HG03575 (cell line): ENCODE results near the gene IFT122.

ENCODE experiments used
- ATAC-seq: cut with Tn5 transposase; IDR thresholded peaks from one replicate; pipeline ENCODE4 v1.9.1; 2021; ENCODE audit not compliant: unreplicated experiment, insufficient number of reproducible peaks, low FRiP score; ENCODE audit errors: extremely low read depth

The IFT122 gene

DNA sequence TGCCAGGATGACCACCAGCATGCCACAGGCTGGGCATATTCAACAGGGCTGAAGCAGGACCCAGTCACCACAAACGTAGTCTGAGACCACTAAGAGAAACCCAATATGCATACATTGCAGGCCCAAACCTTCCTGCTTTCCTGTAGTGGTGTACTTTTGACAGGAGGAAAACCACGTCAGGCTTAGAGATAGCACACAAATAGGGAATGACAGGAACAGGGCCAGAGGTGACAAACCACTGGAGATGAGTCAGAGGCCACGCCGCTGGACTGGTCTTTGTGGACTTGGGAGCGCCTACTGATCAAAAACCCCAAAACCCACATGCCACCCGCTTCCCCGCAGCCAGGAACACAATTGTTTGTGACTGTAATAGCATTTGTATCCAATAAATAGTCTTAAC is 8.0 kb upstream of the IFT122 start:
- ATAC-seq: no peak

- no peak for ATAC-seq
Measured at GRCh38 chr3:129432671-129433070, 7.4 kb upstream of the IFT122 start.

GRCh38 chr3:129433565-129433964 is 6.5 kb upstream of the IFT122 start:
- no peak for ATAC-seq

DNA sequence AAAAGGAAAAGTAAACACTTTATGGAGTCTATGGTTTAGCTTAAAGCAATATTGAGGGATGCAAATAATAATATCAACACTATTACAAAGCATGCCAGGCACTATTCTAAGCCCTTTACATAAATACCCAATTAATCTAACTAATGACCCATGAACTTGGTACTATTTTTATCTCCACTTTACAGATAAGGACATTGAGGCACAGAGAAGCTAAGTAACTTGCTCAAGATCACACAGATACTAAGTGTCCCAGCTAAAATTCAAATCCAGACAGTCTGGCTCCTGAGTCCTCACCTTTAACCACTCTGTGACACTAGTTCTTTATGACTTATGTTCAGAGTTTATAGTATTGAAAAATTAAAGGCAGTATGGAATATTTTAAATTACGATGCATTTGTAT is 5.9 kb upstream of the IFT122 start:
- no peak for ATAC-seq

DNA sequence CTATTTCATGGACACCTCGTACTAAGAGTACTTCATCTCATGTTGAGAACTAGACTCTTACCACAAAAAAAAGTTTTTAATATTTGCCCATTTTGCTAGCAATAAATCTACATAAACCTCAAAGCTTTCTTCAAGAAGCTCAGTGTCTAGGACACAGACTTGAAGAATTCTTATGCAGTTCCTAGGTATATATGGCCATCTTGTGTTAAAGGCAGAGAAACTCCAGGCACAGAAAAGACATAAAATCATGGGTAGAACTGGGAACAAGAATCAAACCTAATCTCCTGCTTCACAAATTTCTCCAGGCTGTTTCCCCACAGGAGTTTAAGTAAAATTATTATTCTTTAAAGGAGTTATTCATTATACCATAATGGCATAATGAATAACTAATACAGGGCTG is 4.7 kb upstream of the IFT122 start:
- ATAC-seq: no peak

DNA sequence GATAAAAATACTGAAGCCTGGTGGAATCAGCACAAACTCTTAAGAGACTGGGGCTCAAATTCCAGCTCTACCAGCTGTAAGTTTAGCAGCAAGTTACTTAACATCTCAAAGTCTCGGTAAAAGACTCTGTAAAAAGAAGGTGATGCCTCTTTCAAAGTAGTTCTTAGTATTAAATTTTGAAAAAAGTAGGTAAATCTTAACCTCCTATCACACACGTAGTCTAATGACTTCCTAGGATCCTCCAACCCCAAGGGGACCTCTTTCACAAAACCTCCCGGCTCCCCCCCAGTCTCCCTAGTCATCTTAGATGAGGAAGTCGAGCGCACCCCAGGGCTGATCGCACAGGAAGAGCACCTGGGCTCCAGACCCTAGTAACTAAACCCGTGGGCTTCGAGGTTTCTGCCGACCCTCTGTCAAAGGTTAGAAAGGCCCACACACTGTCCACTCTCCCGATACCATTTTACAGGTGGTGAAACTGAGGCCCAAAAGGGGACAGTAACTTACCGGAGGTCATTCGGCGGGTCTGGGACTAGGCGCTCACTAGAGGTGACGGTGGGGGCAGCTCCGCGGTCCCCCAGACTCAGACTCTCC is 703 bp upstream of the IFT122 start:
- no peak for ATAC-seq

- ATAC-seq: no peak
Measured at GRCh38 chr3:129440618-129441190, 680 bp downstream of the IFT122 start.

DNA sequence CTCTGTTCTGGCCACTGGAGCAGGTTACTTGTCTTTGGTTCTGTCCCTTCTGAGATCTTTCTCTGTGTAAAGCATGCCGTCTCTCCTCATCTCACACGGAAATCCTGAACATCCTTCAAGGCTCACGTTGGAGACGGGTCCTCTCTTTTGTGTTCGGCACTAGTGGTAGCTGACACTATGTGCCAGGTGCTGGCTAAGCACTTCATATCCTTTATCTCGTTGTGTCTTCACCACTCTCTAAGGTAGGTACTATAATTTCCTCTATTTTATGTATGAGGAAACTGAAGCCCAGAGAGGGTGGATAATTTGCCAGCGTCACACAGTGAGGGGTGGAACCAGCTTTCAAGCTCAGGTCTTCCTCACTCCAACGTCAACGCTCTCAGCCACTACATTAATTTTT is 1.2 kb downstream of the IFT122 start:
- ATAC-seq: no peak

GRCh38 chr3:129441782-129442181 is 1.8 kb downstream of the IFT122 start:
- ATAC-seq: no peak

DNA sequence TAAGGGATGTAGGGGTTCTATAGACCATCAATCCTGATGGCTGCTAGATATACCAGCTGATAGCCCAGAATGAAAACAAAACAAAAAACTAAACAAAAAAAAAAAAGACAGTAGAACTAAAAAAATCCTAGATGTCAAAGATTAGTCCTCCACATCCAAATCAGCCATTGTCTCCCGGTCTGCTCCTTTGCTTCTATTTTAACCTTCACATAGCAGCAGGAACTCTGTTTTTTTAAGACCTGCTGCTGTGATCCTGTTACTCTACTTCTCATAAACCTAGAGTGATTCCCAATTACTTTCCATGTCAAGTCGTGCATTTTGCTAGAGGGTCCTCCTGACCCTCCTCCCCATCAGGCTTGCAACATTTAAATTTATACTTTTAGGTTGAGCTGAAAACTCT is 2.5 kb downstream of the IFT122 start:
- ATAC-seq: no peak

GRCh38 chr3:129442947-129443346 is 2.9 kb downstream of the IFT122 start:
- ATAC-seq: no peak

- no peak for ATAC-seq
Measured at GRCh38 chr3:129445471-129445870, 5.4 kb downstream of the IFT122 start.

DNA sequence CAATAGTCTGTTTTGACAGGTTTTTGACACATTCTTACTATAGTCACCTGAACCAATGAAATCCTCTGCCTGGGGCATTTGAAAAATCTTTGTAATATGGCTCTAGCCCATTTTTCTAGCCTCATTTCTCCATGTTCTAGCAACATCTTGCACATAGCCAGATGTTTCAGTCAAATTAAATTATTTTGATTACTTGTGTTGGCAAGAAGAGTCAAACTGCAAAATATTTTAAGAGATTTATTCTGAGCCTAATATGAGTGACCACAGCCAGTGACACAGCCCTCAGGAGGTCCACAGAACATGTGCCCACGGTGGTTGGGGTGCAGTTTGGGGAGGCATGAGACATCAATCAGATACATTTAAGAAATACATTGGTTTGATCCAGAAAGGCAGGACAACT is 6.9 kb downstream of the IFT122 start:
- ATAC-seq: no peak

GRCh38 chr3:129448186-129448895 is 8.3 kb downstream of the IFT122 start:
- no peak for ATAC-seq

DNA sequence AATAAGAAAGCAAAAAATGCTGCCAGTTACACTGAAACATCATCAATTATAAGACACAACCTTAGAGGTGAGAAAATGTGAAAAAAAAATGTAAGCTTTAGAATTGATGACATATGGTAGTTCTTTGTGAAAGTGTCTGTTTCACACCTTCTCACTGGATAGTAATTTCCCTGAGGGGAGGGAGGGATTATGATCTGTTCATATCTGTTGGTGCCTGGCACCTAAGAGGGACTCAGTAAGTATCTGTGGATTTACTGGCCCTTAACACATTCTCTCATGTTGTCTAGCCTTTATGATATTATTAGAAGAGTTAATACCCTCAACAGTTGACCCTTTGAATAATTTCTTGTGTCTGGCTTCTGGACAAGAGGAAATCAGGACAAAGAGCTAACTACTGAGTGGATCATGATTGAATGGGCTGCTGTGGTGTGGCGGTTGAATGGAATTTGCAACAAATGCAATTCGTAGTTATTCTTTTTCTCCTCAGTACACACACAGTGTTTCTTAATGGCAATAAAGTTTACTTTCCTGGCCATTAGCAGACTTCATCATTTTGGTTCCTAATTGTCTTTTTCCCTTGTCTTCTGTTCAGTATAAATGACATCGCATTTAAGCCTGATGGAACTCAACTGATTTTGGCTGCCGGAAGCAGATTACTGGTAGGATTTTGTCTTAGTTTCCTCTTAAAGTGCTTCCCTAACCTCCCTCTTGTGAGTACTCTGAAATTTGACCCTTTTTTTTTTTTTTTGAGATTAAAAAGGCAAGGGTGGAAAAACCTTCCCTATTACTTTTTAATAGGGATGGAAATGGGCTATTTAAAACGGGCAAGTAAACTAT is 9.5 kb downstream of the IFT122 start:
- no peak for ATAC-seq

DNA sequence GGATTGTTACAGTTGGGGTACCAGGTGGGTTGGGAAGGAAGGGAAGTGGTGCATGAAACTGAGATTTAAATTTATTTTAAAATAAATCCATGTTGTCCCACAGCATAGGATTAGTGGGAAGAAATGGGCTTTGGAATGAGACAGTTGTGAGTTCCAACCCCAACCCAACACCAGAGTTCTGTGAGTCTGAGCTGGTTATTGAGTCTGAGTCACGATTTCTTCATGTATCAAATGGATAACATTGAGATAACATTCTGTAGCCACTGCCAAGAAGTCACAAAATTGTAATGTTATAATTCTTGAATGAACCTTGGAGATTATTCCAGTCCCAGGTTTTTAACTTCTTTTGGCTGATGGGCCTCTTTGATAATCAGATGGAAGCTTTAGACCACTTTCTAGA is 13.7 kb downstream of the IFT122 start:
- ATAC-seq: no peak

- no peak for ATAC-seq
Measured at GRCh38 chr3:129460155-129460554, 20.1 kb downstream of the IFT122 start.

DNA sequence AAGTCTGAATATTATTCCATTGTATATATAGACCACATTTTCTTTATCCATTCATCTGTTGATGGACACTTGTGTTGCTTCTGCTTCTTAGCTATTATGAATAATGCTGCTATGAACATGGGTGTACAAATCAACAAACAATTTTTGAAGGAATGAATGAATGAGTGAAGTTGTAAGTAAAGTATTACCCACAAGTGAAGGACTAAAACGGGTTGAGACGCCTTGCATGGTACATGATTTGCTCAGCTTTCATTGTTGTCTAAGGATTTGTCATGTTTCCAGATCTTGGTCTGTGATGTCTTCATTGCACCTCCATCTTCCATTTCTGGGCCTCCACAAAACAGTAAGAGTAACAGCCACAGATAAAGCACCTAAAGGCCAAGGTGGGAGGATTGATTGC is 20.5 kb downstream of the IFT122 start:
- no peak for ATAC-seq

DNA sequence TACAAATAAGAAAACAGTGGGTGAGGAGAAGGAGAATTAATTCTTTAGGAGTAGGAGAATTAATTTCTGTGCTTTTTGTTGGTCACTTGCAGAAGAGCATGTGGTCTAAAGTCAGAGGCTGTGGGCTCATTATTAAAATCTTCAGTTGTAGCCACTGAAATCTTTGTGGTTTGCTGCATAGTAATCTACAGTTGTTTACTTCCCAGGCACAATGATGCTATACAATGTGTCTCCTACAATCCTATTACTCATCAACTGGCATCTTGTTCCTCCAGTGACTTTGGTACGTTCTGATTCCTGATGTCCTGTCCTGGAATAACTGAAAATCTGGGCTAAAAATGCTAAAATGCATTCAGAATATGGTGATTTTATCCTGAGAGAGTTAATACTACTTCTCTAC is 21.0 kb downstream of the IFT122 start:
- no peak for ATAC-seq
